Right hindlimb (tissue), 1 donor: Measurements from ENCODE around the gene UGT1A8.

Experiments
- DNase-seq: peaks from one replicate; pipeline ENCODE4 v3.0.0-alpha.2; 2018

UGT1A8 gene

GRCh38 chr2:233822101-233822771, 204.8 kb downstream of the UGT1A8 start:
- DNase-seq: peak; percentile 8
